ENCODE measurements around the gene ZC3H12C. TPM values are rescaled to one million over a fixed set of nuclear protein-coding genes. Genes with fewer than 3 reads are reported as not detected.

The ZC3H12C gene
- total and polyA plus RNA-seq, 10 of the 15 experiments (the other 5 are each of a cell fraction or from before 2014, with no cell fraction given), result 0.31 to 31.0 (median 3.7) TPM

GRCh38 chr11:110158317-110159200 lies 65.4 kb downstream of the ZC3H12C start:
- in situ Hi-C loops (cut with MboI) (no loop called here), intact Hi-C loops (cut with micrococcal nuclease; ENCODE audit: unreplicated experiment) (no loop called here)
- 0 out of 4 replicates have a peak, but pooled peaks cover 0 to 6% of the 10 kb centered on the region in 2 experiments for H3K36me3 ChIP-seq (ENCODE audit: control insufficient read depth in 2 of 2, insufficient read depth in 2 of 2, low read length in 1 of 2)
- ChIA-PET CTCF (interaction anchor here (0.6 to 2.0 kb wide), 4 partner anchors 9 to 212 kb away, joined by 3 to 5 read pairs (median 4); no protein-coding TSS in a partner anchor), POLR2A (interaction anchor here (0.8 to 2.1 kb wide), 2 partner anchors 8 to 12 kb away, joined by 3 to 5 read pairs; no protein-coding TSS in a partner anchor), RAD21 (ENCODE audit: unreplicated experiment) (interaction anchor here (1.0 kb wide), 1 partner anchor 219 kb away, joined by 3 read pairs; no protein-coding TSS in a partner anchor), SMC1A (ENCODE audit: uncharacterized antibody, unreplicated experiment) (interaction anchor here (1.0 to 1.6 kb wide), 3 partner anchors 14 to 133 kb away, joined by 3 read pairs; no protein-coding TSS in a partner anchor)
- no peaks in the 10 kb centered on the region for H4K20me1 ChIP-seq (ENCODE audit: control insufficient read depth, insufficient read depth)
- H3K9me3 ChIP-seq (replicated peaks; ENCODE audit: control insufficient read depth, insufficient read depth, low read length), result no peaks in the 10 kb centered on the region
- 78% methylated on average over 9 of the region's 9 CpGs for WGBS (ENCODE audit: insufficient coverage, insufficient replicate concordance, low lambda C conversion rate, missing lambda C conversion rate)
- DNase-seq (ENCODE audit: low read depth, low spot score) (no peak), FAIRE-seq (no peak), ATAC-seq (no peak)
- H3K27ac ChIP-seq (ENCODE audit: control insufficient read depth, insufficient read depth), result no peak overlapping the region
- no peaks in the 10 kb centered on the region for H3K4me1 ChIP-seq (ENCODE audit: control insufficient read depth, insufficient read depth, low read length)
- H2AFZ ChIP-seq (ENCODE audit: control insufficient read depth, low read depth, low read length), result no peak overlapping the region
- no TSS peak for BruUV-seq (replicated peaks)
- H3K4me2 ChIP-seq (ENCODE audit: control insufficient read depth, insufficient read depth), result no peak overlapping the region
- no peak overlapping the region for H3K4me3 ChIP-seq
- no peak overlapping the region for H3K9ac ChIP-seq (ENCODE audit: control insufficient read depth, insufficient read depth, low read length)
- H3K27me3 ChIP-seq (replicated peaks in 1 of 2; ENCODE audit: control insufficient read depth in 2 of 2, insufficient read depth in 2 of 2, low read length in 1 of 2), result no peaks in the 10 kb centered on the region
- no peak for TF ChIP-seq TCF12 (IDR thresholded peaks at IDR 0.05; ENCODE audit: low read depth, low read length)
- TF ChIP-seq WRNIP1 (IDR thresholded peaks at IDR 0.05; ENCODE audit: borderline replicate concordance, low read depth, low read length), result no peak
- TF ChIP-seq JUND (IDR thresholded peaks at IDR 0.05; ENCODE audit: low read depth, low read length), result no peak
- TF ChIP-seq, protein P1, sequence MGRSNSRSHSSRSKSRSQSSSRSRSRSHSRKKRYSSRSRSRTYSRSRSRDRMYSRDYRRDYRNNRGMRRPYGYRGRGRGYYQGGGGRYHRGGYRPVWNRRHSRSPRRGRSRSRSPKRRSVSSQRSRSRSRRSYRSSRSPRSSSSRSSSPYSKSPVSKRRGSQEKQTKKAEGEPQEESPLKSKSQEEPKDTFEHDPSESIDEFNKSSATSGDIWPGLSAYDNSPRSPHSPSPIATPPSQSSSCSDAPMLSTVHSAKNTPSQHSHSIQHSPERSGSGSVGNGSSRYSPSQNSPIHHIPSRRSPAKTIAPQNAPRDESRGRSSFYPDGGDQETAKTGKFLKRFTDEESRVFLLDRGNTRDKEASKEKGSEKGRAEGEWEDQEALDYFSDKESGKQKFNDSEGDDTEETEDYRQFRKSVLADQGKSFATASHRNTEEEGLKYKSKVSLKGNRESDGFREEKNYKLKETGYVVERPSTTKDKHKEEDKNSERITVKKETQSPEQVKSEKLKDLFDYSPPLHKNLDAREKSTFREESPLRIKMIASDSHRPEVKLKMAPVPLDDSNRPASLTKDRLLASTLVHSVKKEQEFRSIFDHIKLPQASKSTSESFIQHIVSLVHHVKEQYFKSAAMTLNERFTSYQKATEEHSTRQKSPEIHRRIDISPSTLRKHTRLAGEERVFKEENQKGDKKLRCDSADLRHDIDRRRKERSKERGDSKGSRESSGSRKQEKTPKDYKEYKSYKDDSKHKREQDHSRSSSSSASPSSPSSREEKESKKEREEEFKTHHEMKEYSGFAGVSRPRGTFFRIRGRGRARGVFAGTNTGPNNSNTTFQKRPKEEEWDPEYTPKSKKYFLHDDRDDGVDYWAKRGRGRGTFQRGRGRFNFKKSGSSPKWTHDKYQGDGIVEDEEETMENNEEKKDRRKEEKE (IDR thresholded peaks at IDR 0.05), result no peak
- no peak for TF ChIP-seq GABPA (IDR thresholded peaks at IDR 0.05; ENCODE audit: low read depth)
- no peak for TF ChIP-seq RELA (IDR thresholded peaks at IDR 0.05; ENCODE audit: borderline replicate concordance, partially characterized antibody)
- TF ChIP-seq ZBED1 (IDR thresholded peaks at IDR 0.05; ENCODE audit: borderline replicate concordance), result no peak
- no peak for TF ChIP-seq STAT1 (conservative IDR thresholded peaks at IDR 0.05)
- no peak for TF ChIP-seq SREBF1 (IDR thresholded peaks at IDR 0.05; ENCODE audit: low read length)
- no peak for TF ChIP-seq RB1 (IDR thresholded peaks at IDR 0.05; ENCODE audit: borderline replicate concordance)
- no peak for TF ChIP-seq KAT2A (conservative IDR thresholded peaks at IDR 0.05; ENCODE audit: control insufficient read depth, low read depth, low read length)
- TF ChIP-seq BHLHE40 (IDR thresholded peaks at IDR 0.05; ENCODE audit: borderline replicate concordance in 1 of 2, low read depth in 2 of 2, low read length in 1 of 2), result no peak
- TF ChIP-seq SKIL (IDR thresholded peaks at IDR 0.05; ENCODE audit: low read depth, poor library complexity, severe bottlenecking), result no peak
- no peak for TF ChIP-seq RAD21 (IDR thresholded peaks at IDR 0.05; ENCODE audit: insufficient read depth, low read depth, low read length)
- TF ChIP-seq ZNF622 (IDR thresholded peaks at IDR 0.05), result no peak
- no peak for TF ChIP-seq RBBP5 (conservative IDR thresholded peaks at IDR 0.05)
- no peak for TF ChIP-seq HDAC2 (IDR thresholded peaks at IDR 0.05)
- no peaks in the 10 kb centered on the region for H3K79me2 ChIP-seq (ENCODE audit: control insufficient read depth, insufficient read depth, low read length)
